Memory B cell (primary cell): ENCODE measurements around the gene TIRAP.
"Not testable (repeated sequence)": the region's sequence is repeated elsewhere in the genome, so short reads cannot be mapped to it uniquely, and the experiment has no call there.

ENCODE experiments used
- ATAC-seq: fragments of 150-1000 bp; cut with Tn5 transposase; 2 replicates; pipeline ENCODE4 v1.10.0; 2021; ENCODE audit warnings: low read depth, mild to moderate bottlenecking, moderate library complexity
- DNase-seq, 2 donors: peaks; one replicate each; pipeline ENCODE4 v3.0.0; 2022; ENCODE audit warnings: low spot score in 2 of 2
- H3K27ac Mint-ChIP-seq: one replicate; pipeline ENCODE4 v1.8.0; 2022; ENCODE audit warnings: mild to moderate bottlenecking, moderate library complexity, mixed read lengths
- H3K27me3 Mint-ChIP-seq: one replicate; pipeline ENCODE4 v1.8.0; 2022; ENCODE audit warnings: mixed read lengths
- H3K36me3 Mint-ChIP-seq: one replicate; pipeline ENCODE4 v1.8.0; 2022; ENCODE audit warnings: mild to moderate bottlenecking, mixed read lengths
- H3K4me1 Mint-ChIP-seq: one replicate; pipeline ENCODE4 v1.8.0; 2022; ENCODE audit warnings: mixed read lengths
- H3K4me3 Mint-ChIP-seq: one replicate; pipeline ENCODE4 v1.8.0; 2022; ENCODE audit warnings: mild to moderate bottlenecking, moderate library complexity, mixed read lengths
- H3K9me3 Mint-ChIP-seq: one replicate; pipeline ENCODE4 v1.8.0; 2022; ENCODE audit warnings: mixed read lengths

Gene TIRAP

DNA sequence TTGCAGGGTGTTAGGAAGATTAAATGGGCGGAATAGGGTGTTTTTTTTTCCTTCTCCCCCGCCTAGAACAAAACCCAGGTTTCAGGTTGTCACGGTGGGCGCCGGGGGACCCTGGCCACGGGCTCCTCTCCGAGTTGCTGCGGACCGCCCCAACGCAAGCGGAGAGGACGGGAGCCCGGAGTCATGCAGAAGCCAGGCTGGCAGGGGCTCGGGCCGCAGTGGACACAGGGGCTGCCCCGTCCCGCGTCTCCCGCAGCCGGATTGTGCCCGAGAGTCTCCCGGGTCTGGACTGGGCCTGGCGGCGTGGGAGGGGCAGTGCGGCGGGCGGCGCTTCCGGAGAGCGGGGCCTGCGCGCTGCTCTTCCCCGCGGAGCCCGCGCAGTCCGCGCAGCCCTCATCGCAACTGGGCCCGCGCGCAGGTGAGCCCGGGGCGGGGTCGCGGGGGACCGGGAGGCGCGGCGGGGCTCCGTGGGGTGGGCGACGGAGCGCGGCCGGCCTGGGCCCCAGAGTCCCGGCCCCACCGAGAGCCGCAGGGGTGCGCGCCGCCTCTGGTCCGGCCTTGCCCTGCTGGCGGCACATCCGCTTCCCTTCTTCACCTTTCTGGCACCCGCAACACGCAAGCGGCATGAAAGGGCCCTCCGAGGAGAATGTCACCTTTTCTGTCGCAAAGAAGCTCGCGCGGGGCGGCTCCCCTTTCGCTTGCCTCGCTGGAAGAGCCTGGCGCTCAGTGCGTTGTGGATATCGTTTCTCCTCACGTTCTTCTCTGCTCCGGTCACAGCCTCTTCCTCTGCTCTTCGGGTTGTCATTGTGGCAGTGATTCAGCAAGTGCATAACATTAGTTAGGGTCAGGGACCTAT, at the start of gene TIRAP:
Gene TIRAP (plus strand): TSS at position 358 of the 856 bp plus-strand sequence. CDS start 7,802 bp downstream, outside the sequence.
- Mint-ChIP-seq H3K36me3 (peaks cover 2% of the 10 kb centered on the region), H3K9me3 (no peaks in the 10 kb centered on the region), H3K4me1 (peaks cover 30% of the 10 kb centered on the region), H3K27ac (peak within 1 kb of the TSS; percentile 99), H3K4me3 (peak within 1 kb of the TSS; percentile 96), H3K27me3 (no peaks in the 10 kb centered on the region)
- peak; percentile 48 to 60 for DNase-seq
- ATAC-seq, result peak; percentile 67

DNA sequence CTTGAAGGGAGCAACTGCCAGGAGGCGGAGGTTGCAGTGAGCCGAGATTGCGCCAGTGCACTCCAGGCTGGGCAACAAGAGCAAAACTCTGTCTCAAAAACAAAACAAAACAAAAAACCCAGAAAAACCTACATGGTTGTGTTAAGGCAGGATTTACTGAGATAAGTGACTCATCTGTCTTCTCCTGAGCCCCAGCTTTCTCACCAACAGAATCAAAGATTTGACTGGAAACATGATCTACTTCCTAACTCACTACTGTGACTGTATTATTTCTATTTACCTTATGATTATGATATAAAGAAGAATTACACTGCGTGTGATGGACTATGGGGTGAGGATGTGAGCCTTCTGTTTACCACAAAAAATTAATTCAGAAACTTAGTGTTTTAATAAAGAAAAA, 49.5 kb upstream of the TIRAP start:
- Mint-ChIP-seq H3K4me1 (peaks cover 3% of the 10 kb centered on the region), H3K4me3 (no peak overlapping the region), H3K36me3 (peaks cover 14% of the 10 kb centered on the region), H3K27ac (no peak overlapping the region), H3K27me3 (no peaks in the 10 kb centered on the region), H3K9me3 (no peaks in the 10 kb centered on the region)
- ATAC-seq, result no peak
- no peak for DNase-seq

GRCh38 chr11:126246636-126247035, 36.3 kb upstream of the TIRAP start:
- H3K36me3 Mint-ChIP-seq, result peaks cover 15% of the 10 kb centered on the region
- no peaks in the 10 kb centered on the region for H3K4me1 Mint-ChIP-seq
- no peaks in the 10 kb centered on the region for H3K27me3 Mint-ChIP-seq
- H3K9me3 Mint-ChIP-seq, result no peaks in the 10 kb centered on the region
- no peak for DNase-seq
- no peak for ATAC-seq
- H3K27ac Mint-ChIP-seq, result no peak overlapping the region
- H3K4me3 Mint-ChIP-seq, result no peak overlapping the region

GRCh38 chr11:126253265-126253664, 29.6 kb upstream of the TIRAP start:
- DNase-seq, result no peak
- H3K27me3 Mint-ChIP-seq, result no peaks in the 10 kb centered on the region
- no peak for ATAC-seq
- no peaks in the 10 kb centered on the region for H3K9me3 Mint-ChIP-seq
- H3K27ac Mint-ChIP-seq, result no peak overlapping the region
- no peak overlapping the region for H3K4me3 Mint-ChIP-seq
- peaks cover 12% of the 10 kb centered on the region for H3K36me3 Mint-ChIP-seq
- H3K4me1 Mint-ChIP-seq, result no peaks in the 10 kb centered on the region

GRCh38 chr11:126254819-126255218, 28.1 kb upstream of the TIRAP start:
- Mint-ChIP-seq H3K27me3 (no peaks in the 10 kb centered on the region), H3K4me3 (no peak overlapping the region), H3K36me3 (peaks cover 12% of the 10 kb centered on the region), H3K4me1 (no peaks in the 10 kb centered on the region), H3K27ac (no peak overlapping the region), H3K9me3 (no peaks in the 10 kb centered on the region)
- DNase-seq (no peak), ATAC-seq (no peak)

GRCh38 chr11:126255507-126255906, 27.4 kb upstream of the TIRAP start:
- not testable (repeated sequence) for H3K36me3 Mint-ChIP-seq, H3K4me3 Mint-ChIP-seq, H3K27me3 Mint-ChIP-seq, H3K4me1 Mint-ChIP-seq, ATAC-seq, DNase-seq, H3K9me3 Mint-ChIP-seq
- peak overlapping the region; percentile 19 for H3K27ac Mint-ChIP-seq

DNA sequence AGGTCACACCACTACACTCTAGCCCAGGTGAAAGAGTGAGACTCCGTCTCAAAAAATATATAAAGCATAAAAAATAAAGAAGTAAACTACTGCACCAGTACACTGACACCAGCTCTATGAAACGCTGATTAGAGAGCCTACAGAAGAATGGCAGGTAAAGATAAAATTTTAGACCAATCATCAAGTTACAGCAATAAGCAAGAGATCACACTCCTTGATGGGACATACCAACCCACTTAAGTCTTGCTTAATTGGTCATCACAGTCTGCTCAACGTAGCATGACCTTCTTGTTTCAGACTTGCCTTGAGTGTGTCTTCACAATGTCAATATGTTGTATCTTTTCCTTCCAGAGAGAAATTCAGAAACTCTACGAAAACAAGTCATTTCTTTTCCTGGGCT, 26.7 kb upstream of the TIRAP start:
- H3K9me3 Mint-ChIP-seq, result no peaks in the 10 kb centered on the region

GRCh38 chr11:126257144-126257543, 25.7 kb upstream of the TIRAP start:
- no peaks in the 10 kb centered on the region for H3K27me3 Mint-ChIP-seq
- H3K4me1 Mint-ChIP-seq, result no peaks in the 10 kb centered on the region
- no peak overlapping the region for H3K27ac Mint-ChIP-seq
- H3K9me3 Mint-ChIP-seq, result no peaks in the 10 kb centered on the region
- no peak for ATAC-seq
- peaks cover 12% of the 10 kb centered on the region for H3K36me3 Mint-ChIP-seq
- H3K4me3 Mint-ChIP-seq, result no peak overlapping the region
- DNase-seq, result no peak

More for the DNA sequence above, 26.7 kb upstream of the TIRAP start:
- Mint-ChIP-seq H3K4me1 (no peaks in the 10 kb centered on the region), H3K27me3 (no peaks in the 10 kb centered on the region), H3K4me3 (no peak overlapping the region), H3K27ac (peak overlapping the region; percentile 19), H3K36me3 (peaks cover 10% of the 10 kb centered on the region)
- DNase-seq (no peak), ATAC-seq (no peak)

DNA sequence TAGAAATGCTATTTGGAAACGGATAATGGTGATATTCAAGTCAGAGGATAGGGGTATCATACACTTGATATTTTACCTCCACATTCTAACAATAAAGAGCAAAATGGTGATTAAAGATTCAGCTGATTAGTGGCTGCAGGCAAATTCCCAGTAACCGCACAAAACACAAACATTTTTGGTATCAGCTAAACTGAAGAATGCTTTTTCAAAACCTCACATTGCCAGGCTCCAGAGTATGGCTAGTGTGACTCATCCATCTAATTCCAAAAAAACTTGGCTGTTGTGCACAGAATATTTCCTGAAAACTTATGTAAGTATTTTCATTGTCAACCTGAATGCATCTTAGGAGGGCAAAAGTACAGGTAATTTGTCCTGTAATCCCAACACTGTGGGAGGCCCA, 25.1 kb upstream of the TIRAP start:
- no peak overlapping the region for H3K27ac Mint-ChIP-seq
- no peak overlapping the region for H3K4me3 Mint-ChIP-seq
- H3K4me1 Mint-ChIP-seq, result no peaks in the 10 kb centered on the region
- DNase-seq (no peak), ATAC-seq (no peak)
- peaks cover 13% of the 10 kb centered on the region for H3K36me3 Mint-ChIP-seq
- H3K27me3 Mint-ChIP-seq, result no peaks in the 10 kb centered on the region
- no peaks in the 10 kb centered on the region for H3K9me3 Mint-ChIP-seq

- Mint-ChIP-seq H3K36me3 (peaks cover 37% of the 10 kb centered on the region), H3K27ac (no peak overlapping the region), H3K4me1 (peaks cover 2% of the 10 kb centered on the region), H3K27me3 (no peaks in the 10 kb centered on the region), H3K9me3 (no peaks in the 10 kb centered on the region), H3K4me3 (no peak overlapping the region)
- DNase-seq, result no peak
- no peak for ATAC-seq
Observed at GRCh38 chr11:126262216-126262615, 20.7 kb upstream of the TIRAP start.

GRCh38 chr11:126263489-126263888, 19.4 kb upstream of the TIRAP start:
- Mint-ChIP-seq H3K27ac (peak overlapping the region; percentile 15), H3K36me3 (peaks cover 36% of the 10 kb centered on the region), H3K9me3 (no peaks in the 10 kb centered on the region), H3K27me3 (no peaks in the 10 kb centered on the region), H3K4me1 (peaks cover 9% of the 10 kb centered on the region), H3K4me3 (no peak overlapping the region)
- ATAC-seq (no peak), DNase-seq (no peak)

- H3K4me3 Mint-ChIP-seq, result no peak overlapping the region
- H3K27ac Mint-ChIP-seq, result no peak overlapping the region
- H3K36me3 Mint-ChIP-seq, result peaks cover 36% of the 10 kb centered on the region
- no peaks in the 10 kb centered on the region for H3K27me3 Mint-ChIP-seq
- H3K9me3 Mint-ChIP-seq, result no peaks in the 10 kb centered on the region
- ATAC-seq (no peak), DNase-seq (no peak)
- peaks cover 13% of the 10 kb centered on the region for H3K4me1 Mint-ChIP-seq
Observed at GRCh38 chr11:126265811-126266210, 17.1 kb upstream of the TIRAP start.

- DNase-seq (no peak), ATAC-seq (no peak)
- Mint-ChIP-seq H3K9me3 (no peaks in the 10 kb centered on the region), H3K27ac (peak overlapping the region; percentile 100), H3K4me1 (peaks cover 15% of the 10 kb centered on the region), H3K36me3 (peaks cover 34% of the 10 kb centered on the region), H3K4me3 (peak overlapping the region; percentile 91), H3K27me3 (no peaks in the 10 kb centered on the region)
Observed at GRCh38 chr11:126267650-126268049, 15.2 kb upstream of the TIRAP start.

- H3K27me3 Mint-ChIP-seq, result no peaks in the 10 kb centered on the region
- H3K4me1 Mint-ChIP-seq, result peaks cover 15% of the 10 kb centered on the region
- DNase-seq, result peak; percentile 10 to 21
- peak overlapping the region; percentile 100 for H3K27ac Mint-ChIP-seq
- H3K9me3 Mint-ChIP-seq, result no peaks in the 10 kb centered on the region
- ATAC-seq, result no peak
- peak overlapping the region; percentile 91 for H3K4me3 Mint-ChIP-seq
- peaks cover 31% of the 10 kb centered on the region for H3K36me3 Mint-ChIP-seq
Observed at GRCh38 chr11:126268361-126268707, 14.6 kb upstream of the TIRAP start.
